ENCODE results near the gene CDC45. TPM values are rescaled to one million over a fixed set of nuclear protein-coding genes. Genes with fewer than 3 reads are reported as not detected.

Gene CDC45
- total and polyA plus RNA-seq, 2 donors from 2014 or later = 0.32 to 1.1 TPM

DNA sequence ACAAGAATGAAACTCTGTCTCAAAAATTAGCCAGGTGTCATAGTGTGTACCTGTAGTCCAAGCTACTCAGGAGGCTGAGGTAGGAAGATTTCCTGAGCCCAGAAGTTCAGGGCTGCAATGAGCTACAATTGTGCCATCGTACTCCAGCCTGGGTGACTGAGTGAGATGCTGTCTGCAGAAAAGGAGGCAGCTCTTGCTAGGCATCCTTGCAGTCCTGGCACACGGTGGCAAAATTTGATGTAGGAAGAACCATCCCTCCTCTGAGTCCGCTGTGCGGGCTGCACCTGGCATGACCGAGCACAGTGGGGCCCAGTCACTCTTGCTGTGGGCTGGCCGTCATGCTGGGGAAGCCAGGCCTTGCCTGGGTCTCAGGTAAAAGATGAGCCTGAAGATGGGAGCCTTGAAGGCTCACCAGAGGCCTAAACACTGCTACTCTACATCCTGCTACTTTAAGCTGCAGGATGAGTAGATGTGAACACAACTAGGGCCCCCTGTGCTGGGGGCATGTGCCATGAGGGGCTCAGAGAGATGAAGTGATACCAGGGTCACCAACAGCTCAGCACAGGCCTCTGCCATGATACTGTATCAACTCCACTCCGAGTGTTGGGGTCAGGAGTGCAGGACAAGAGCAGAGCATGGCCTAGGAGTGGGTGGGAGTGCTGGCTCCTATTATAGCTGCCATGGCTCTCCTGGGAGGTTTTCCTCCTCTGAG lies 18.6 kb downstream of the CDC45 start:
- Histone ChIP-seq H3K27ac (ENCODE audit: low read depth in 2 of 2, low read length in 2 of 2) (no peak overlapping the region), H3K4me3 (ENCODE audit: low read length in 3 of 3) (no peak overlapping the region), H3K36me3 (ENCODE audit: control insufficient read depth in 2 of 3, insufficient read depth in 3 of 3, low read length in 3 of 3) (no peaks in the 10 kb centered on the region), H3K9ac (ENCODE audit: low read length in 3 of 3) (no peak overlapping the region), H3K4me1 (ENCODE audit: control insufficient read depth in 2 of 3, insufficient read depth in 2 of 3, low read depth in 1 of 3, low read length in 3 of 3) (no peaks in the 10 kb centered on the region), H3K27me3 (ENCODE audit: control insufficient read depth, insufficient read depth, low read length) (no peaks in the 10 kb centered on the region), H3K9me3 (ENCODE audit: control insufficient read depth in 2 of 3, insufficient read depth in 1 of 3, low read length in 3 of 3) (no peaks in the 10 kb centered on the region)
- DNase-seq (no peak), FAIRE-seq (no peak)
- intact Hi-C loops (cut with DNase I) = loop anchor here (10.0 kb wide), 1 partner anchor 126 kb away; no protein-coding TSS in a partner anchor
- TF ChIP-seq, protein P1, sequence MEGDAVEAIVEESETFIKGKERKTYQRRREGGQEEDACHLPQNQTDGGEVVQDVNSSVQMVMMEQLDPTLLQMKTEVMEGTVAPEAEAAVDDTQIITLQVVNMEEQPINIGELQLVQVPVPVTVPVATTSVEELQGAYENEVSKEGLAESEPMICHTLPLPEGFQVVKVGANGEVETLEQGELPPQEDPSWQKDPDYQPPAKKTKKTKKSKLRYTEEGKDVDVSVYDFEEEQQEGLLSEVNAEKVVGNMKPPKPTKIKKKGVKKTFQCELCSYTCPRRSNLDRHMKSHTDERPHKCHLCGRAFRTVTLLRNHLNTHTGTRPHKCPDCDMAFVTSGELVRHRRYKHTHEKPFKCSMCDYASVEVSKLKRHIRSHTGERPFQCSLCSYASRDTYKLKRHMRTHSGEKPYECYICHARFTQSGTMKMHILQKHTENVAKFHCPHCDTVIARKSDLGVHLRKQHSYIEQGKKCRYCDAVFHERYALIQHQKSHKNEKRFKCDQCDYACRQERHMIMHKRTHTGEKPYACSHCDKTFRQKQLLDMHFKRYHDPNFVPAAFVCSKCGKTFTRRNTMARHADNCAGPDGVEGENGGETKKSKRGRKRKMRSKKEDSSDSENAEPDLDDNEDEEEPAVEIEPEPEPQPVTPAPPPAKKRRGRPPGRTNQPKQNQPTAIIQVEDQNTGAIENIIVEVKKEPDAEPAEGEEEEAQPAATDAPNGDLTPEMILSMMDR (IDR thresholded peaks at IDR 0.05; ENCODE audit: borderline replicate concordance, extremely low read depth, insufficient read depth) = no peak

DNA sequence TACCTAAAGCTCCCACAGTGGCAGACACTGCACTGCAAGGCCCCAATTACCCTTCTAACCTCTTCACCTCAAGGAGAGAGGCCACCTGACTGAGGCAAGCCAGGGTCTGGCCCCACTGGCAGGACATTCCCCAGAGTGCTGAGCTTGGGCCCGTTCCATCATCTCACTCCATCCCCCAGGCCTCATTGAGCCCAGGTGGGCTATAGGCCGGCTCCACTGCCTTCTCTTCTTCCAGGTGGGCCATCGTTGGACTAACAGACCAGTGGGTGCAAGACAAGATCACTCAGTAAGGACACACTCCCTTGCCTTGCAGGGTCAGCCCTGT lies 19.1 kb downstream of the CDC45 start:
- DNase-seq = no peak
- Histone ChIP-seq H3K4me3 (ENCODE audit: low read length in 3 of 3) (no peak overlapping the region), H3K4me1 (ENCODE audit: control insufficient read depth in 2 of 3, insufficient read depth in 2 of 3, low read depth in 1 of 3, low read length in 3 of 3) (no peaks in the 10 kb centered on the region), H3K27ac (ENCODE audit: low read depth in 2 of 2, low read length in 2 of 2) (no peak overlapping the region), H3K9ac (ENCODE audit: low read length in 3 of 3) (no peak overlapping the region), H3K36me3 (ENCODE audit: control insufficient read depth in 2 of 3, insufficient read depth in 3 of 3, low read length in 3 of 3) (no peaks in the 10 kb centered on the region), H3K27me3 (ENCODE audit: control insufficient read depth, insufficient read depth, low read length) (no peaks in the 10 kb centered on the region), H3K9me3 (ENCODE audit: control insufficient read depth in 2 of 3, insufficient read depth in 1 of 3, low read length in 3 of 3) (no peaks in the 10 kb centered on the region)
- intact Hi-C loops (cut with DNase I) = loop anchor here (10.0 kb wide), 1 partner anchor 126 kb away; no protein-coding TSS in a partner anchor
- no peak for FAIRE-seq
- TF ChIP-seq, protein P1 (IDR thresholded peaks at IDR 0.05; ENCODE audit: borderline replicate concordance, extremely low read depth, insufficient read depth) = no peak

- no peaks in the 10 kb centered on the region for H3K4me1 ChIP-seq (ENCODE audit: control insufficient read depth in 2 of 3, insufficient read depth in 2 of 3, low read depth in 1 of 3, low read length in 3 of 3)
- DNase-seq (no peak), FAIRE-seq (no peak)
- intact Hi-C loops (cut with DNase I) = loop anchor here (10.0 kb wide), 1 partner anchor 125 kb away; no protein-coding TSS in a partner anchor
- H3K4me3 ChIP-seq (ENCODE audit: low read length in 3 of 3) = no peak overlapping the region
- TF ChIP-seq, protein P1 (IDR thresholded peaks at IDR 0.05; ENCODE audit: borderline replicate concordance, extremely low read depth, insufficient read depth) = no peak
- no peaks in the 10 kb centered on the region for H3K9me3 ChIP-seq (ENCODE audit: control insufficient read depth in 2 of 3, insufficient read depth in 1 of 3, low read length in 3 of 3)
- no peak overlapping the region for H3K27ac ChIP-seq (ENCODE audit: low read depth in 2 of 2, low read length in 2 of 2)
- H3K36me3 ChIP-seq (ENCODE audit: control insufficient read depth in 2 of 3, insufficient read depth in 3 of 3, low read length in 3 of 3) = no peaks in the 10 kb centered on the region
- no peaks in the 10 kb centered on the region for H3K27me3 ChIP-seq (ENCODE audit: control insufficient read depth, insufficient read depth, low read length)
- H3K9ac ChIP-seq (ENCODE audit: low read length in 3 of 3) = no peak overlapping the region
These were observed 19.6 kb downstream of the CDC45 start for GRCh38 chr22:19499236-19499879.

Data from kidney (tissue), 14 donors.